ENCODE measurements around the gene NT5DC1.

The NT5DC1 gene

GRCh38 chr6:116196841-116197240, 96.2 kb downstream of the NT5DC1 start:
- ATAC-seq (replicated peaks) (no peak), DNase-seq (no peak)
- Mint-ChIP-seq H3K4me3 (no peak overlapping the region), H3K36me3 (ENCODE audit: insufficient read depth) (no peaks in the 10 kb centered on the region), H3K27me3 (no peaks in the 10 kb centered on the region), H3K9me3 (no peaks in the 10 kb centered on the region), H3K4me1 (ENCODE audit: low read depth in 2 of 2) (peaks cover 0 to 6% of the 10 kb centered on the region in 2 donors), H3K27ac (peak overlapping the region in 1 of 2 donors; percentile 83)

- Mint-ChIP-seq H3K36me3 (ENCODE audit: insufficient read depth) (no peaks in the 10 kb centered on the region), H3K27me3 (no peaks in the 10 kb centered on the region), H3K4me3 (no peak overlapping the region), H3K9me3 (no peaks in the 10 kb centered on the region), H3K27ac (no peak overlapping the region), H3K4me1 (ENCODE audit: low read depth in 2 of 2) (peaks cover 0 to 15% of the 10 kb centered on the region in 2 donors)
- no peak for ATAC-seq (replicated peaks)
- no peak for DNase-seq
Observed at GRCh38 chr6:116200619-116201249, 100.1 kb downstream of the NT5DC1 start.

GRCh38 chr6:116201538-116201937, 100.9 kb downstream of the NT5DC1 start:
- Mint-ChIP-seq H3K4me1 (ENCODE audit: low read depth in 2 of 2) (peaks cover 0 to 15% of the 10 kb centered on the region in 2 donors), H3K27ac (no peak overlapping the region), H3K36me3 (ENCODE audit: insufficient read depth) (no peaks in the 10 kb centered on the region), H3K9me3 (no peaks in the 10 kb centered on the region), H3K27me3 (no peaks in the 10 kb centered on the region), H3K4me3 (no peak overlapping the region)
- DNase-seq (no peak), ATAC-seq (replicated peaks) (no peak)

DNA sequence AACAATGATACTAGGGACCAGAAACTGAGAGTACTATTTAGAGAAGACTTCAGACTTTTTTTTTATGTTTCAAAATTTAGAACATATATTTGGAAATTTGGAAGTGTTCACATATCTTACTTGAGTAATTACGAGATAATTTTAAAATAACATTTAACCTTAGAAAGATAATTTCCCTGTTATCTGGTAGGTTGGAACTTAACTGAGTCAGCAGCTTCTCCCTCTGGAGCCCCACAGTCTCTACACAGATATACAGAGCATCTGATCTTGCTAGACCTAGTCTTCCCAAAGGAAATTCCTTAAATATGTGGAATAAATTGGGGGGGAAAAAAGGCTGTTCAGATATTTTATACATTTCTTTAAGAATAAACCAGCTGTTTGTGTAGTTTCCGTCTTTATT, 104.6 kb downstream of the NT5DC1 start:
- Mint-ChIP-seq H3K4me1 (ENCODE audit: low read depth in 2 of 2) (peaks cover 3 to 9% of the 10 kb centered on the region in 2 donors), H3K36me3 (ENCODE audit: insufficient read depth) (no peaks in the 10 kb centered on the region), H3K27me3 (no peaks in the 10 kb centered on the region), H3K9me3 (no peaks in the 10 kb centered on the region), H3K27ac (no peak overlapping the region), H3K4me3 (no peak overlapping the region)
- DNase-seq = no peak
- no peak for ATAC-seq (replicated peaks)

- Mint-ChIP-seq H3K4me1 (ENCODE audit: low read depth in 2 of 2) (peaks cover 3 to 9% of the 10 kb centered on the region in 2 donors), H3K27ac (no peak overlapping the region), H3K27me3 (no peaks in the 10 kb centered on the region), H3K4me3 (no peak overlapping the region), H3K36me3 (ENCODE audit: insufficient read depth) (no peaks in the 10 kb centered on the region), H3K9me3 (no peaks in the 10 kb centered on the region)
- ATAC-seq (replicated peaks) (no peak), DNase-seq (no peak)
Observed at GRCh38 chr6:116206231-116206903, 105.7 kb downstream of the NT5DC1 start.

DNA sequence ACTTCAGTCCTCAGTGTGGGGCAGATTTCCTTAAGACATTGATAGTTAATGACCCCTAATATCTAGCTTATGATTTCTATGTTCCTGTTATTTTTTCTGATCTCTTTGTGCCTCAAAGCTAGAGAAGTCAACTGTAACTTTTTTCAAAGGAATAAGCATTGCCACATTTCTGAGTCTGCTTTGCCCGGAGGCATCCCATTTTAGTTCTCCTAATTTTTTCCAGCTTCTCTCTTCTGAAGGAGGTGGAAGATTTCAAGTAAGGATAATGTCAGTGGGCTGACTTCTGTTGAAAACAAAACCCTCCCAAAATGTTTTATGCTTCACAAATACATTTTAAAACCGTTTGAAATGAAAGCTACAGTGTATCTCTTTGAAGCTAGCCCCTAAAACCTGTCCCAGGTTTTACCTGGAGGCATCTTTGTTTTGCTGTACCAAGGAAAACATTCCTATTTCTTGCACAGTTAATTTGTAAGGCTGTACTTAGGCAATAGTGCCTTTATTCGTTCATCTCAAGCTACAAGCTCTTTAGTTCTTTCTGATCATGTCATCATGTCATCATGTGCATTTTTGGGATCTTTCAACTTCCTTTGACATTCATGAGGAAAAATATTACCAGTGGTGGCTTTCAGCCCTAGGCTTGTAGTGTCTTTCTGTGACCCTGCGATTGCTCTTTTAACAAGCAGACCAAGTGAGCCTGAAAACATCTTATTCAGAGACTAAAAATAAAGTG, 107.6 kb downstream of the NT5DC1 start:
- Mint-ChIP-seq H3K9me3 (no peaks in the 10 kb centered on the region), H3K27ac (no peak overlapping the region), H3K4me1 (ENCODE audit: low read depth in 2 of 2) (peaks cover 3 to 9% of the 10 kb centered on the region in 2 donors), H3K4me3 (no peak overlapping the region), H3K36me3 (ENCODE audit: insufficient read depth) (no peaks in the 10 kb centered on the region), H3K27me3 (no peaks in the 10 kb centered on the region)
- ATAC-seq (replicated peaks) = no peak
- DNase-seq = no peak

DNA sequence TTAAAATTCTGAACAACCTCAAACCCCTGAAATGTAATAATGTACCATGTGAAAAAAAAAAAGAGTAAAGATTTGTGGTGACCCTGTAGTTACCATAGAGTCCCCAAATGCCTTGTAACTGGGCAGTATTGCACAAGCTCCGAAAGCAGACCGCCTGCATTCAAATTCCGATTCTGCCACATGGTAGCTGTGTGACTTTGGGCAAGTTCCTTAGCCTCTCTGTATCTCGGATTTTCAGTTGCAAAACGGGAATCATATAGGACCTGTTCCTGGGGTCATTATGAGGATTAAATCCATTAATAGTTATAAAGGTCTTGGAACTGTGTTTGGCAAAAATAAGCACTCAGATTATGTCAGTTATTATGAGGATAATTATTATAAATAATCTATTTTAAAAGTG, 109.7 kb downstream of the NT5DC1 start:
- Mint-ChIP-seq H3K27ac (no peak overlapping the region), H3K36me3 (ENCODE audit: insufficient read depth) (no peaks in the 10 kb centered on the region), H3K9me3 (no peaks in the 10 kb centered on the region), H3K27me3 (no peaks in the 10 kb centered on the region), H3K4me3 (no peak overlapping the region), H3K4me1 (ENCODE audit: low read depth in 2 of 2) (peaks cover 3 to 4% of the 10 kb centered on the region in 2 donors)
- DNase-seq (no peak), ATAC-seq (replicated peaks) (no peak)

GRCh38 chr6:116210750-116211425, 110.2 kb downstream of the NT5DC1 start:
- no peak overlapping the region for H3K27ac Mint-ChIP-seq
- no peak overlapping the region for H3K4me3 Mint-ChIP-seq
- no peaks in the 10 kb centered on the region for H3K27me3 Mint-ChIP-seq
- peaks cover 0 to 3% of the 10 kb centered on the region in 2 donors for H3K4me1 Mint-ChIP-seq (ENCODE audit: low read depth in 2 of 2)
- no peaks in the 10 kb centered on the region for H3K9me3 Mint-ChIP-seq
- DNase-seq (no peak), ATAC-seq (replicated peaks) (no peak)
- no peaks in the 10 kb centered on the region for H3K36me3 Mint-ChIP-seq (ENCODE audit: insufficient read depth)

DNA sequence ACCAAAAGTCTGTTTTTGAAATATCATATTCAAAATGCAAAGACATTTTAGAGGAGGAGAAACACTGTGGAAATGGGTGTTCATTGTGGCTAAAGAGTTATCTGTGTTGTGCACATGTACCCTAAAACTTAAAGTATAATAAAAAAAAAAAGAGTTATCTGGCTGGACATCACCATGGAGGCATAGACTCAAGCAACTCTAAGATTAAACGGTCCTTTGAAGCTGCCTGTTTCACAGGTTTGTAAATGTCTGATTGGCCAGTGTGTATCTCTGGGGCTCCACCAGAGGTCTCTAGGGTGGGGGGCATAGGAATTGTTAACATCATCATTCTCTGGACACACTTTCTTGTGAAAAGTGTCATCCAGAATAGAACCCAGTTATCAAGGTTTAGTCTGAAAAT, 114.0 kb downstream of the NT5DC1 start:
- no peaks in the 10 kb centered on the region for H3K4me1 Mint-ChIP-seq (ENCODE audit: low read depth in 2 of 2)
- DNase-seq (no peak), ATAC-seq (replicated peaks) (no peak)
- H3K4me3 Mint-ChIP-seq = no peak overlapping the region
- H3K27ac Mint-ChIP-seq = no peak overlapping the region
- H3K9me3 Mint-ChIP-seq = no peaks in the 10 kb centered on the region
- H3K36me3 Mint-ChIP-seq (ENCODE audit: insufficient read depth) = no peaks in the 10 kb centered on the region
- no peaks in the 10 kb centered on the region for H3K27me3 Mint-ChIP-seq

DNA sequence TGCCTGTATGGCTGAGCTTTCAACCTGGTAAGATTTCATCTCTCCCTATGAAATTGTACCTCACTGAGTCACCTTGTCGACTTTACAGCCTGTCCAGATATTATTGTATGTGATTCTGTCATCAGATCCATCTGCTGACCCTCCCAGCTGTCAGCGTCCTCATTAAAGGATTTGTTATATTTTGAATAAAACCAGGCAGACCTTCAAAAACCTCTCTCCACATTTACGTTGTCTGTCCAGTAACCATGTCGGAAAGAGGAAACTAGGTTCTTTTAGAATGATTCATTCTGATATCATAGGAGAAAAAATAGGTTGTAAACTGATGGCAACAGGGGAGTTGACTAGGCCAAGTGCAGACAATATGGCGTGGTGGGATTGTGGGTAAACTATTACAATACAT, 114.8 kb downstream of the NT5DC1 start:
- Mint-ChIP-seq H3K9me3 (no peaks in the 10 kb centered on the region), H3K27me3 (no peaks in the 10 kb centered on the region), H3K27ac (no peak overlapping the region), H3K4me1 (ENCODE audit: low read depth in 2 of 2) (no peaks in the 10 kb centered on the region), H3K36me3 (ENCODE audit: insufficient read depth) (no peaks in the 10 kb centered on the region), H3K4me3 (no peak overlapping the region)
- ATAC-seq (replicated peaks) (no peak), DNase-seq (no peak)

DNA sequence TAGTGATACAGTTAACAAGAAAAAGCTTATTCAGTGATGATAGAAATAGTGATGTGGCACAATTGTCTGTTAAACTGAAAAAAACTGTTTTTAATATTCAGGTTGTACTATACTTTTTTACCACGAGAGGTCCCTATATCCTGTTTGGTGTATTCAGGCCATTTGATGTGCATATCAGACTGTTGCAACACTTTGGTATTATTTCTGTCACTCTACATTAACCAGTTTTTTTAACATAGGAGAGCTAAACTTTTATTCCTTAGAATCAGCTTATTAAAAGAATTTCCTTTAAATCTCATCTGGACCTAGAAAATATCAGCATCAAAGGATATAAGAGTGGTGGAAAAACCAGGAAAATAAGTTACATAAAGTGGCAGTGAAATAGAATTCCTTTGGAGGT, 116.4 kb downstream of the NT5DC1 start:
- Mint-ChIP-seq H3K4me3 (no peak overlapping the region), H3K27me3 (no peaks in the 10 kb centered on the region), H3K36me3 (ENCODE audit: insufficient read depth) (no peaks in the 10 kb centered on the region), H3K4me1 (ENCODE audit: low read depth in 2 of 2) (no peaks in the 10 kb centered on the region), H3K9me3 (no peaks in the 10 kb centered on the region), H3K27ac (no peak overlapping the region)
- DNase-seq = no peak
- peak; percentile 83 for ATAC-seq (replicated peaks)

DNA sequence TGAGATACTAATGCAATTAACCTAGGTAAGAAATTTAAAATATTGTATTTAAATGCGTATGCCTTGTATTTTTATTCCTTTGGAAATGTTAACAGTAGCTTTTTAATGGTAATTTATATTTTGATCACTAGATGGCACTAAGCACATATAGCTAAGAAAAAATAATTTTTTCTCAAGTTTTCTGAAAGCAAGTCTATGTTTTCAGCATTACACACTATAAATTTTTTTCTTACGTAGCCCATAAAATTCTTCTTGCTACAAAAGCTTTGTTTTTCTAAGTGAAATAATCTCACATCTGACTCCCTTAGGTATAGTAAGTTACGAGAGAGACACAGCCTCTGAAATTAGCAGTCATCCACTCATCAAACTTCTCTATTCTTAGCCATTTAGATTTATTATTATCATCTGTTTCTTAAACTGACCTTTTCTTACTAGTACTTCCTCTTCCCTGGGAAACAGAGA, 117.5 kb downstream of the NT5DC1 start:
- Mint-ChIP-seq H3K4me3 (no peak overlapping the region), H3K4me1 (ENCODE audit: low read depth in 2 of 2) (no peaks in the 10 kb centered on the region), H3K36me3 (ENCODE audit: insufficient read depth) (no peaks in the 10 kb centered on the region), H3K9me3 (no peaks in the 10 kb centered on the region), H3K27me3 (no peaks in the 10 kb centered on the region), H3K27ac (no peak overlapping the region)
- ATAC-seq (replicated peaks) = no peak
- DNase-seq = no peak

DNA sequence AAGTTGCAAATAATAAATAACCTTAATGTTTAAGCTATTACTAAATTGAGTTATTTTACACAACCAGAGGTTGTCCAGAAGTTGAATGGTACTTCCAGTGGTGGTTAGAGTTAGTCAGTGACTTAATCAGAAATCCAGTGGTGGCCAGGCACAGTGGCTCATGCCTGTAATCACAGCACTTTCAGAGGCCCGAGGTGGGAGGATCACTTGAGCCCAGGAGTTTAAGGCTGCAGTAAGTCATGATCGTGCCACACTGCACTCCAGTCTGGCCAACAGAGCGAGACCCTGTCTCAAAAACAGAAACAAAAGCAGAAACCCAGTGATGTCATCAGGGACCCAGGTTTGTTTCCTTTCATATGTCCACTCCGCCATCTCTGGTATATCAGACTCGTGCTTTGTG, 118.2 kb downstream of the NT5DC1 start:
- Mint-ChIP-seq H3K9me3 (no peaks in the 10 kb centered on the region), H3K36me3 (ENCODE audit: insufficient read depth) (no peaks in the 10 kb centered on the region), H3K4me1 (ENCODE audit: low read depth in 2 of 2) (no peaks in the 10 kb centered on the region), H3K27ac (no peak overlapping the region), H3K4me3 (no peak overlapping the region), H3K27me3 (no peaks in the 10 kb centered on the region)
- no peak for DNase-seq
- no peak for ATAC-seq (replicated peaks)
